CD1c-positive myeloid dendritic cell (primary cell): ENCODE measurements around the gene SEMA4G.

Experiments
- DNase-seq: peaks from one replicate; pipeline ENCODE4 v3.0.0-alpha.2; 2016; ENCODE audit errors: extremely low spot score

SEMA4G gene

GRCh38 chr10:101007915-101008822, 38.9 kb downstream of the SEMA4G start:
- DNase-seq = no peak

- DNase-seq = no peak
These were observed 39.6 kb downstream of the SEMA4G start for GRCh38 chr10:101008823-101009423.

- DNase-seq = no peak
These were observed 41.0 kb downstream of the SEMA4G start for GRCh38 chr10:101010329-101010728.

GRCh38 chr10:101011517-101012423, 42.5 kb downstream of the SEMA4G start:
- no peak for DNase-seq

GRCh38 chr10:101012525-101013364, 43.4 kb downstream of the SEMA4G start:
- peak; percentile 78 for DNase-seq

GRCh38 chr10:101013365-101013825, 44.1 kb downstream of the SEMA4G start:
- no peak for DNase-seq

GRCh38 chr10:101014230-101014884, 45.1 kb downstream of the SEMA4G start:
- DNase-seq = peak; percentile 77

- DNase-seq = peak; percentile 65
These were observed 45.8 kb downstream of the SEMA4G start for GRCh38 chr10:101014966-101015581.

- no peak for DNase-seq
These were observed 46.3 kb downstream of the SEMA4G start for GRCh38 chr10:101015582-101015973.

- no peak for DNase-seq
These were observed 47.5 kb downstream of the SEMA4G start for GRCh38 chr10:101016814-101017213.

GRCh38 chr10:101018118-101018599, 48.9 kb downstream of the SEMA4G start:
- DNase-seq = peak; percentile 59

- peak; percentile 83 for DNase-seq
These were observed 49.5 kb downstream of the SEMA4G start for GRCh38 chr10:101018600-101019439.
